Heart left ventricle (tissue), 16 donors: ENCODE data around the gene MACF1. TPM values are rescaled to one million over a fixed set of nuclear protein-coding genes. Genes with fewer than 3 reads are reported as not detected.

ENCODE experiments used
- ATAC-seq, 4 donors: fragments of 200-7000 bp; cut with Tn5 transposase; one replicate each; pipeline ENCODE4 v1.9.1; 2020 to 2022; ENCODE audit warnings: moderate library complexity in 4 of 4, mild to moderate bottlenecking in 3 of 4, moderate number of reproducible peaks in 1 of 4
- DNase-seq, 5 donors: peaks; one replicate each; pipeline ENCODE4 v3.0.0-alpha.2; 2020
- H3K27ac ChIP-seq, 12 donors: fragments of 200-600 bp; sonication (generic) in 4 of 12; one replicate each; pipeline versions ENCODE4 v1.5.0 to v1.8.0; 2016 to 2022; ENCODE audit warnings: mild to moderate bottlenecking in 2 of 12
- H3K27me3 ChIP-seq, 9 donors: fragments of 200-600 bp; sonication (generic) in 2 of 9; one replicate each; pipeline versions ENCODE4 v1.5.1 to v1.8.0; 2016 to 2022; ENCODE audit warnings: mild to moderate bottlenecking in 3 of 9
- H3K36me3 ChIP-seq, 9 donors: fragments of 200-600 bp; sonication (generic) in 2 of 9; one replicate each; pipeline versions ENCODE4 v1.5.0 to v1.8.0; 2018 to 2022; ENCODE audit warnings: mild to moderate bottlenecking in 2 of 9
- H3K4me1 ChIP-seq, 12 donors: fragments of 200-600 bp; sonication (generic) in 4 of 12; one replicate each; pipeline versions ENCODE4 v1.5.0 to v1.8.0; 2016 to 2022; ENCODE audit warnings: mild to moderate bottlenecking in 3 of 12
- H3K4me3 ChIP-seq, 12 donors: fragments of 200-600 bp; sonication (generic) in 4 of 12; one replicate each; pipeline versions ENCODE4 v1.5.0 to v1.8.0; 2017 to 2022; ENCODE audit warnings: mild to moderate bottlenecking in 9 of 12, moderate library complexity in 4 of 12
- H3K9me3 ChIP-seq, 12 donors: fragments of 200-600 bp; sonication (generic) in 4 of 12; one replicate each; pipeline versions ENCODE4 v1.5.0 to v1.8.0; 2016 to 2022; ENCODE audit warnings: mild to moderate bottlenecking in 1 of 12
- CTCF ChIP-seq, 12 donors: fragments of 200-600 bp; sonication (generic) in 4 of 12; IDR thresholded peaks; one replicate each; pipeline versions ENCODE4 v1.5.0 to v1.8.0; 2018 to 2022; ENCODE audit warnings: antibody characterized with exemption in 12 of 12, mild to moderate bottlenecking in 5 of 12
- POLR2A ChIP-seq, 2 donors: fragments of 450-650 bp; IDR thresholded peaks; one replicate each; pipeline ENCODE4 v1.6.1; 2017; ENCODE audit warnings: antibody characterized with exemption in 2 of 2, mild to moderate bottlenecking in 2 of 2, moderate library complexity in 2 of 2
- WGBS, 4 donors: extraction: QIAGEN DNeasy Blood & Tissue Kit in 2 of 4; methylation state at CpG; one replicate each; pipeline versions ENCODE4 v1.1.5 to v1.1.7; 2013 to 2018; 5-methylcytosine and 5-hydroxymethylcytosine counted together
- intact Hi-C, 10 donors: fragments of 100-400 bp; cut with DNase I; formaldehyde crosslinking; loops; one replicate each; pipeline versions ENCODE4 v1.11.1 to v1.14.2; 2022
- polyA plus RNA-seq, 2 donors: library from polyadenylated mRNA; stranded (reverse); fragments of 200-250 nt; gene quantifications; one replicate each; pipeline ENCODE4 v1.2.3, GENCODE V29; 2013
- total RNA-seq, 9 donors: library from RNA; depleted of rRNA in 2 of 9; stranded (reverse); fragments of >200 nt in 2 of 9; fragmentation: NEBNext Ultra II Directional in 3 of 9; extraction: Animal tissue kit (Norgen Biotek cat#: 25700) in 3 of 9; gene quantifications; one replicate each; pipeline versions ENCODE4 v1.1.0 to v1.2.4, GENCODE V29; 2016 to 2023
- donor health status: ischemic (EF 13 %, LVEDD 7.1; RV severe dilation, severe dysfunction).
- donor health status: healthy with polysubstance abuse.
- donor health status: DM: no; HTN: yes; CAD: no.
- donor health status: DM: no; HTN: no; CAD: no.
- donor health status: ischemic (EF 25% LVEDD 6.9; RV normal size, moderate dysfunction).
- donor health status: ischemic (EF 25% LVEDD 5.7; RV mildly dilated, moderate dysfunction).
- donor health status: healthy.
- donor health status: DM: yes; HTN: yes; CAD: no.
- donor health status: ischemic (EF 35%, LVEDD 5.7; RV mildly dilated, moderate dysfunction).
- donor health status: nonischemic (EF 11% LVEDD 7.7; RV severe dilation, severe dysfunction).
- donor health status: DM: yes; HTN: yes; CAD: no.
- donor health status: PGD.
- donor health status: ischemic (EF 29% LVEDD 5.4; RV normal size, mild dysfunction).
- donor health status: nonischemic (EF 23%, LVEDD 6.1; RV moderate dilation, normal function).

Gene MACF1
- total and polyA plus RNA-seq, 11 donors, result 102 to 436 (median 251) TPM

- Histone ChIP-seq H3K36me3 (peaks cover 0 to 98% (median 96%) of the 10 kb centered on the region in 9 donors), H3K4me3 (no peak overlapping the region), H3K9me3 (no peaks in the 10 kb centered on the region), H3K27me3 (no peaks in the 10 kb centered on the region), H3K27ac (no peak overlapping the region), H3K4me1 (peaks cover 0 to 3% (median 0%) of the 10 kb centered on the region in 12 donors)
- no peak for DNase-seq
- TF ChIP-seq POLR2A (IDR thresholded peaks at IDR 0.05), result no peak
- TF ChIP-seq CTCF (IDR thresholded peaks at IDR 0.05), result no peak
- intact Hi-C loops, result loop anchor here in 1 of 10 donors (10.0 kb wide), 1 partner anchor 153 kb away; no protein-coding TSS in a partner anchor
- 91 to 93% (median 92%) methylated on average over 5 of the region's 5 CpGs for WGBS, 4 donors
- no peak for ATAC-seq
These were observed 97.1 kb downstream of the MACF1 start for GRCh38 chr1:39301606-39302005.

GRCh38 chr1:39305555-39305954, 101.1 kb downstream of the MACF1 start:
- intact Hi-C loops, result loop anchor here in 1 of 10 donors (10.0 kb wide), 1 partner anchor 149 kb away; no protein-coding TSS in a partner anchor
- Histone ChIP-seq H3K27me3 (no peaks in the 10 kb centered on the region), H3K27ac (no peak overlapping the region), H3K36me3 (peaks cover 0 to 98% (median 93%) of the 10 kb centered on the region in 9 donors), H3K9me3 (no peaks in the 10 kb centered on the region), H3K4me1 (no peaks in the 10 kb centered on the region), H3K4me3 (no peak overlapping the region)
- ATAC-seq (no peak), DNase-seq (no peak)
- WGBS, 4 donors, result 91 to 96% (median 93%) methylated on average over 2 of the region's 2 CpGs
- no peak for TF ChIP-seq CTCF (IDR thresholded peaks at IDR 0.05)
- TF ChIP-seq POLR2A (IDR thresholded peaks at IDR 0.05), result no peak

GRCh38 chr1:39310015-39310414, 105.5 kb downstream of the MACF1 start:
- ATAC-seq, result no peak
- H3K4me3 ChIP-seq, result no peak overlapping the region
- intact Hi-C loops, result loop anchor here in 2 of 10 donors (10.0 kb wide), 2 partner anchors 55 to 65 kb away; no protein-coding TSS in a partner anchor
- H3K27ac ChIP-seq, result no peak overlapping the region
- no peak for DNase-seq
- no peaks in the 10 kb centered on the region for H3K27me3 ChIP-seq
- H3K36me3 ChIP-seq, result peaks cover 0 to 99% (median 94%) of the 10 kb centered on the region in 9 donors
- H3K9me3 ChIP-seq, result no peaks in the 10 kb centered on the region
- no peak for TF ChIP-seq CTCF (IDR thresholded peaks at IDR 0.05)
- TF ChIP-seq POLR2A (IDR thresholded peaks at IDR 0.05), result no peak
- WGBS, 4 donors, result 91 to 96% (median 93%) methylated on average over 6 of the region's 6 CpGs
- H3K4me1 ChIP-seq, result no peaks in the 10 kb centered on the region

GRCh38 chr1:39310691-39311090, 106.2 kb downstream of the MACF1 start:
- WGBS, 4 donors, result 70 to 77% (median 72%) methylated on average over 4 of the region's 4 CpGs
- H3K4me3 ChIP-seq, result no peak overlapping the region
- no peaks in the 10 kb centered on the region for H3K9me3 ChIP-seq
- intact Hi-C loops, result loop anchor here in 2 of 10 donors (10.0 kb wide), 2 partner anchors 54 to 64 kb away; no protein-coding TSS in a partner anchor
- H3K27me3 ChIP-seq, result no peaks in the 10 kb centered on the region
- TF ChIP-seq CTCF (IDR thresholded peaks at IDR 0.05) (no peak), POLR2A (IDR thresholded peaks at IDR 0.05) (no peak)
- H3K36me3 ChIP-seq, result peaks cover 0 to 99% (median 94%) of the 10 kb centered on the region in 9 donors
- H3K27ac ChIP-seq, result no peak overlapping the region
- DNase-seq (no peak), ATAC-seq (no peak)
- H3K4me1 ChIP-seq, result no peaks in the 10 kb centered on the region
